Vagina (tissue), 2 donors: ENCODE results near the gene FCHO2.

Experiments
- CTCF ChIP-seq, 3 experiments: fragments of 450-650 bp in 2 of 3; fragments of 200-600 bp in 1 of 3; sonication (generic) in 1 of 3; IDR thresholded peaks; one replicate each; pipeline ENCODE4 v1.5.1; 2017 to 2019; ENCODE audit warnings: antibody characterized with exemption in 3 of 3, mild to moderate bottlenecking in 2 of 3, moderate library complexity in 2 of 3
- POLR2A ChIP-seq, 2 donors: fragments of 450-650 bp; IDR thresholded peaks; one replicate each; pipeline ENCODE4 v1.6.1; 2017; ENCODE audit warnings: antibody characterized with exemption in 2 of 2, mild to moderate bottlenecking in 2 of 2, moderate library complexity in 2 of 2

GRCh38 chr5:72949481-72949880 lies 6.4 kb upstream of the FCHO2 start:
- TF ChIP-seq POLR2A (IDR thresholded peaks at IDR 0.05) (no peak), CTCF (IDR thresholded peaks at IDR 0.05) (no peak)
